ENCODE results near the gene SOWAHA.
"Not testable (repeated sequence)": the region's sequence is repeated elsewhere in the genome, so short reads cannot be mapped to it uniquely, and the experiment has no call there.

SOWAHA gene

DNA sequence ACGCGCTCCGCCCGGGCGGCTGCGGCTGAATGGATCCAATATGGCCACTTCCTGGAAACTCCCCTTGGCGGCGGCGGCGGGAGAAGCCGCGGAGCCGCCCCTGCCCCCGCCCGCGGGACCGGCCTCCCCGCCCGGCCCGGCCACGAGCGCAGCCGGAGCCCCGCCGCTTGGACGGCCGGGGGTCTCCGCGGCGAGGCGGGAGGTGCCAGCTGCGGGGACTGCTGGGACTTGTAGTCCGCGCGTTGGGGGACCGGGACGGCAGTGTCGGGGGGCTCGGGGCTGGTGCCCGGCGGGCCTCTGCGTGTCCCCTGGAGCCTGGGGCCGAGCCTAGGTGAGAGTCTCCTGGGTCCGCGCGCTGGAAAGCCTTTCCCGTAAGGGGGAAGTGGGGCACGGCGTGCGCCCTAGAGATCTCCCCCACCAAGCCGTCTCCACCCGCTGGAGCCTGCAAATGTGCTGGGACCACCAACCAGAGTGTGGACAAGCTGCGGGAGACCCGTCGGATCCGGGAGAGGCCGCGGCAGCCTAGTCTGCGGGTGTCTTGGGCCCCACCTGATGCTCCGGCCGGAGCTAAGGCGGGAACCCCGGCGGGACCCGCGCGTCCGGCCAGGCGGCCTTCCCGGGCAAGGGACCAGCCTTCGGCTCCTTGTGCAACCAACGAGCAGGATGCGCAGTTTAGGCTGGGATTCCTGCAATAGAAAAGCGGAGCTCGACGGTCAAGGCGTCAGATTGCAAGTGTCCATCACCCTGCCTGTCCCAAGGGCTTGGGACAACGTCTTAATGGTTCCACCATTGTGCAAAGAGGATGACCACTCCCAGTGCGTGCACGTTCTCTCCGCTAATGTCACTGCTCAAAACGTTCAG lies 35.7 kb upstream of the SOWAHA start, which contains the start of gene SEPTIN8:
Gene SEPTIN8 (minus strand): TSS at position 31 of the 861 bp plus-strand sequence. CDS start 102 bp downstream, outside the sequence.
- DNase-seq (ENCODE audit: low read depth): peak; percentile 64

DNA sequence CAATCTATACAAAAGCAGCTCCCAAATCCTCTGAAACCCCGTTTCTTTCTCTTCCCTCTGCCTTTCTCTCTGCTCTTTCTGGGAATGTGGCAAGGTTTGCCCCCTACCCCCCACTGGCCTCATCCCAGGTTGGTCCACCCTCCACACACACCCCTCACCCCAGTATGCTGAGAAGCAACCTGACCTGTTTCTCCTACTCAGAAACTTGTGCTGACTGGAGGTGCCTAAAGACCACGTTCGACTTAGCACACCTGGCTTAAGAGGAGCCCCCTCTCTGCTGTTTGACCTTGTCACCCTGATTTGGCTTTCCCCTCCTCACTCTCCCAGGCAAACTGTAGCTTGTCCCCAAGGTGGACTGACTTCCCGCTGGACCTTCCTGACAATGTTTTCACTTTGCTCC lies 35.0 kb upstream of the SOWAHA start:
- DNase-seq (ENCODE audit: low read depth): no peak

DNA sequence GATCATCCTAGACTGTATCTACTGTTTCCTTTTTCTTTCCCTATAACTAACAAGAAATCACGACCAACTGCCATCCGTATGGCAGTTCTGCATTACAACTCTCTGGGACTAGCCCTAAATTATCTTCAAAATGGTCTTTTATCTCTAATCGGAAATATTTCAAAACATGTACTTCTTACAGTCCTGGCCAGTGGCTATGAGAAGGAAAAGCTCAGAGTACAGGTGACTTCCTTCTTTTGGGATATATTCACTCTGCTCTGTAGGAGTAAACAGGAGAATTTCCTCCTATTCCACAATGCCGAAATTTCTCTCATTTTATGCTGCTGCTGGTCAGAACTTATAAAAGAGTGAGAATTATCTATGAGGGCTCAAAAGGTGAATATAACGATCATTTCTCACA lies 34.2 kb upstream of the SOWAHA start:
- DNase-seq (ENCODE audit: low read depth): no peak

DNA sequence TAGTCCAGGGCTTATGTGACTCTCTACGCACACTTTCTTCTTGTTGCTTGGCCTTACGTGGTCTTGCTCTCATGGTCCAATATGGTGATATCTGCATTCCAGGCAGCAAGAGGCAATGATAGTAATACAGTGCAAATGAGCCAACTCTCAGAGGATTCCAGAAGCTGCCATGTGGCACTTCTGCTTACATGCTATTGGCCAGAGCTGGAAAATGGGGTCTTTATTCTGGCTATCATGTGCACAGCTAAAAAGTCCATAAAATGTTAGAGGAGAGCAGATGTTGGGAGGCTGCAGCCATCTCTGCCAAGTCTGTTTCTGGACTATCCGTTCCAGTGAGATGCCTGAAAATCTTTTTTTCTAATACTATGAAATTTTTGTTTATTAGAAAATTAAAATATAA lies 33.1 kb upstream of the SOWAHA start:
- DNase-seq (ENCODE audit: low read depth): no peak

DNA sequence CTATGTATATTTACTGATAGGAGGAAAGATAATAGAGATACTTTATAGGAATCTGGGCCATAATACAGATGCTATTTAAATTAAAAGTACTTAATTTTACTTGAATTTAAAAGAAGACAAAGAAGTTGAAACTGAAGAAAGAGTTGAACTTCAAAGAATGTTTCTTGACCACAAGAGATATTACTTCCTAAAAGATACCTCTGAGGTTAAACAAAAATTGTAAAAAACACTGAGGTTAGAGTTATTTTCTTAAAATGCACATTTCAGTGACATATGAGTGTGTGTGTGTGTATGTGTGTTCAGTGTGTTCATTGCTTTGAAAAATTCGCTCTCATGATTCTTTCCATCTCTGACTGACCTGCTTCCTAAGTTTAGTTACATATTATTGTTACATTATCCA lies 32.5 kb upstream of the SOWAHA start:
- DNase-seq (ENCODE audit: low read depth): no peak

DNA sequence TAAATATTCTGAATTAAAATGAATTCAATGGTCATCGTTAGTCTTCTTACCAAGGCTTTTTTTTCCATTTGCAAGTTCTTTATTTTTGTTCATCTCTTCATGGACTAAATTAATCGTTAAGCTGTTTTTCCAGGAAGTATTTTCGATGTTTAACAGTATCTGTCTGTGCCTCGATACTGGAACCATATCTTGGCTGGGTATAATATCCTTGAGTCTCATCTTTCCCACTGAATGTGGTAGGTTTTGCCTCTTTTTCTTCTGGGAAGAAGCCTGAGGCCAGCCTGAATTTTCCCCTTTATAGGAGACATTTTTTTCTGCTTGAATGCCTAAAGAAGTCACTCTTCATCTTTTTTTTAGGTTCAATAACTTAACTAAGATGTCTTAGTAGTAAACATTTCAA lies 32.1 kb upstream of the SOWAHA start:
- no peak for DNase-seq (ENCODE audit: low read depth)

DNA sequence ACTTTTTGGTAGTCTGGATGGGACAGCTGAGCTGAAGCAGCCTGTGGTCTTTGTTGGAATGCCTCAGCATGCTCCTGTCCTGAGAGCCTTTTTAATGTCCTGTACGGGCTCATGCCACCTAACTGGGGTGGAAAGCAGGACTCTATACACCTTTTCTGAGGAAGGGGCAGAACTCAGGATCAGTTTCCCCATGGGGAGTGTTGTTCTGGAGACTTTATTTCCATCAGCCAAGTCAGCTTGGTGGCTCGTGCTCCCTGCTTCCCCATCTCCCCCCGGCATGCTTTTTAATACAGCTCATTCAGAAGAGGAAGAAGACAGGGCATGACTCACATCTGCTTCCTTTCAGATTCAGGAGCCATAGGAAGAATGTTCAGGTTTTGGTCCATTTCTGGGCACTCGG lies 31.0 kb upstream of the SOWAHA start:
- peak; percentile 79 for DNase-seq (ENCODE audit: low read depth)

DNA sequence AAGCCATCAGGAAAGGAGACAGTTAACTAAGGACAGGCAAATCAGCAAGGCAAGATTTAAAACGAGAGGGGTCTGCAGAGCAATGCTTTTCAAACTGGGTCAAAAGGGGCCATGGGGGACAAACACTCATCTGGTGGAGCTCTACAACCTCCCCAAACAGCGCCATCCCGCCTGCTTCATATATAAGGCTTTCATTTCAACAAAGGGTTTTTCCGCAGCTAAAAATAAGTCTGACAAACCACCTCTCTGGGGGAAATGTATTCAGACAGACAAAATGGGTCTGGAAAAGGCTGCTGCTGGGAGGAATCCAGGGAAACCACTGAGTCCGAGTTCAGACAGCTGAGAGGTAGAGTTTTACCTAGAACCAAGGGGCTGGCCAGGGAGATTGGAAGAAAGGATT lies 27.7 kb upstream of the SOWAHA start:
- DNase-seq (ENCODE audit: low read depth): no peak

DNA sequence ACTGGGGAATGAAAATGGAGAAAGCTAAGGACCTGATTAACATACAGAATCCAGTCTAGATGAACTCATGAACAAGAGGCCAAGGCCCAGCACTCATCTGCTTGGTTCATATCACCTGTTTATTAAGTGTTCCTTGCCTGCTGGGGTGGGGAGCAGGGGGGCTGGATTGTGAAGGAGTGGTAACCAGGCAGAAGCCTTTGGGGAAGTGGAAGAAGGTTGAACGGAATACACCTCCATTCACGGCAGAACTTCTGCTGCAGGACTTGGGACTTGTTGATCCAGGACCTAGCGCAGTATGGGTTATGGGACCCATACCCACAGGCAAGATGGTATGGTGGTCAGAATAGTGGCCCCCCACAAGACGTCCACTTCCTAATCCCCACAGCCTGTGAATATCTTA lies 27.2 kb upstream of the SOWAHA start:
- DNase-seq (ENCODE audit: low read depth): no peak

DNA sequence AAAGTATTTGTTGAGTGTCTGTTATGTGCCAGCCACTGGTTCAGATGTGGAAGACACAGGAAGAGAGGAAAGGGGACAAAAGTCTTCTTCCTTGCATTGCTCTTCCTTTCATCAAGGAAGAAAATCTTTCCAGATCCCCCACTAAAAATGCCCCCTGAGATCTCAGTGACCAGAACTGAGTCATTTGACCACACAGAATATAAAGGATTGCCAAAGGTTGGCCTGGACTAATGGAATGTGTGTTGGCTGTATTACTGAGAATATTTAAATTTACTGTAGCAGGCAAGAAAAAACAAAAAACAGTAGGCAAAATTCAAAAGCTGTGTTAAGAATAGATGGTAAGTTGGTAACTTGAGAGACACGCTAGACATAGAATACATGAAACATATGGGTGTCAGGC lies 26.0 kb upstream of the SOWAHA start:
- peak; percentile 73 for DNase-seq (ENCODE audit: low read depth)

DNA sequence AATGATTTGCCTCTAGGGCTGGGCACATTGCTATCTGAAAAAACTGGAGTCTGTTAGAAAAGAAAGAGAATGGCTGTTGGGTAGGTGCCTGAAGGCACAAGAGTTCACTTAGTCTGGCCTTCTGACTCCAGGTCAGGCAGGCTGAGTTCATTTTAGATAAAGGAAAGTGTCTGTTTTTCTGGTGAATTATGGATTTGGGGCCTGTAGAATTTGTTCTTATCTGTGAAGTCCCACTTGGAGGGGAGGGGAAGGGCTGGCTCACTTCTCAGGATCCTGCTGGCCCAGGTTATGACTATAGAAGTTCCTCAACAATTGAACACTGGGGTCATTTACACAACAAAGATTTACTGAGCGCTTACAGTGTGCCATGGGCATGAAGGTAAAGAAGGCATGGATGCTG lies 24.6 kb upstream of the SOWAHA start:
- no peak for DNase-seq (ENCODE audit: low read depth)

DNA sequence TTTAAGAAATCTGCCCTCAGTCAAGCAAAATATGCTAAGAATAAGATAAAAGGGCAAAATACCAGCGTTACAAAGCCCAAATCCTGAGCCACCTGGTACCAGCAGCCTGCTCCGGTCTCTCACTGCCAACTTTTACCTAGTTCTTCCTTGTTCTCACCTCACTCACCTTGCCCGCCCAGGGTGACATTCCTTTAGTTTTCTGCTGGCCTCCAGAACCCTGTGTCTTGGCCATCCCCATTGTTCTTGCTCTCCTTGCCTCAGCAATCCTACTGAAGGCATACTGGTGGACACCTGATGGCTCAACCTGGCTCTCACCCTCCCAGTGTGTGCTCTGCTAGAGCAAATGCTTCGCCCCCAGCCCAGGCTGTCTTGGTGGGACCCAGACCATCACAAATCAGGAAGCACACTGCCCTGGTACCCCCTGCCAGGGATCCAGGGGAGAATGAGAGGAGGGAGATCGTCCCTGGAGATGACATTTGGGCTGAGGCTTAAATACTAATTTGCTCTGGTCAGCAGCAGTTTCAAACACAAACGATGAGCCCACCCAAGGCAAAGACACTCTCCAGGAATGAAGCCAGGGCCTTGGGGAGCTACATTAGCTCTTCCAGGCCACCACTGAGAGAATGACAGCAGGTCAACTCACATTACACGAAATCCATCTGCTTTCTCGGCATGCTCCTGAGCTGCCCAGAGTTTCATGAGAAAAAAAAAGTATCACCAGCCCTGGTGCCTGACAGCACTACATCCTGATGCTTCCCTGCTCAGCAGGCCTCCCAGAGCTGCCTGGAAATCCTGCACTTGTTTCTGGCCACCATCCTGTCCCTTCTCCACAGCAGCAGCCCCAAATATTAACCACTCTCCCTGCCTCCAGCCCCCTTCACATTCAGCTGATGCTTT lies 23.9 kb upstream of the SOWAHA start:
- DNase-seq (ENCODE audit: low read depth): no peak

DNA sequence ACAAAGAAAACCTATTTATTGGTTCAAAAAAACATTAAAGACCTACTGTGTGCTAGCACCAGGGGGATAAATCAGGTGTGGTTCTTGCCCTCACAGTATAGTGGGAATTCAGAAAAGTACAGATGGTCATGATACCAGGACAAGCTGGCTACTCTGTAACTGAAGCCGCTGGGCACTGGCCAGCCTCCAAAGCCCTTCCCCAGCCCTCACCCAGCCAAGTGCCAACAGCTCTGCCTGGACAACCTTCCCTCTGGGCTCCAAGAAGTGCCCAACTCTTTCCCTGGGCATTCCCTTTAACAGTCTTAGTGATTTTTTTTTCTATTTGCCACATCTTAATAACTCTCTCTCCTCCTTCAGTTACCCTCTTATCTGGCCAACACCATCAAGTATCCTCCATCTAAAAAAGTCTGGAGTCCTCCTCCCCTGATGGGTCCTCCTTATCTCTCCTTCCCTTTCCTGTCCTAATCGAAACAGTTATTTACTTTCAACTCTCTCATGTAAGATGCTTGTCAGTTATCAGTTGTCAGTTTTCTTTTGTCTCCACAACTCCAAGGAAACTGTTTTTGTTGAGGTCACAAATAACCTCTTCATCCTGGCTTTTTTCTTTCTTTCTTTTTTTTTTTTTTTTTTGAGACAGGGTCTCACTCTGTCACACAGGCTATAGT lies 22.8 kb upstream of the SOWAHA start:
- no peak for DNase-seq (ENCODE audit: low read depth)

DNA sequence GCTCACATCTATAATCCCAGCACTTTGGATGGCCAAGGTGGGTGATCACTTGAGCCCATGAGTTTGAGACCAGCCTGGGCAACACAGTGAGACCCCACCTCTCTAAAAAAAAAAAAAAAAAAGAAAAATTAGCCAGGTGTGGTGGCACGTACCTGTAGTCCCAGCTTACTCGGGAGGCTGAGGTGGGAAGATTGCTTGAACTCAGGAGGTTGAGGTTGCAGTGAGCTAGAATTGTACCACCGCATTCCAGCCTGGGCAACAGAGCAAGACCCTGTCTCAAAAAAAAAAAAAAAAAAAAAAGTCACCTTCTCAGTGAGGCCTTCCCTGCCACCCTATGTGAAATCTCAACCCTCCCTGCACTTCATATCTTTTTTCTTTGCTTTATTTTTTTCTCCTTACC lies 22.1 kb upstream of the SOWAHA start:
- DNase-seq (ENCODE audit: low read depth): no peak

DNA sequence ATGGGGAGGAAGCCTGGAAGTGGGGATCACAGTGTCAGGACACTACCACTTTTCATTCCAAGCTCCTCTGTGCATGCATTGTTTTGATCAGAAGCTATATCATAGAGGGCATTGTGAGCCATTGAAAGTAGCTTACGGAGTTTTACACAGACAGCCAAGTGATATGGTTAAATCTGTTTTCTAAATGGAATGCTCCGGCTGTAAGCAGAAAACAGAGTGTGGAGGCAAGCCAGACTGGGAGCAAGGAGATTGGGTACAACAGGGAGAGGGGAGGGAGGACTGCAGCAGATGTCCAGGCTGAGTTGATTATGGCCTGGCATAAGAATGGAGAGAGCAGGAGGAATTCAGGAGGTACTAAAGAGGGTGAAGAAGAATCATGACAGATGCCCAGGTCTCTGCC lies 15.5 kb upstream of the SOWAHA start:
- no peak for DNase-seq (ENCODE audit: low read depth)

DNA sequence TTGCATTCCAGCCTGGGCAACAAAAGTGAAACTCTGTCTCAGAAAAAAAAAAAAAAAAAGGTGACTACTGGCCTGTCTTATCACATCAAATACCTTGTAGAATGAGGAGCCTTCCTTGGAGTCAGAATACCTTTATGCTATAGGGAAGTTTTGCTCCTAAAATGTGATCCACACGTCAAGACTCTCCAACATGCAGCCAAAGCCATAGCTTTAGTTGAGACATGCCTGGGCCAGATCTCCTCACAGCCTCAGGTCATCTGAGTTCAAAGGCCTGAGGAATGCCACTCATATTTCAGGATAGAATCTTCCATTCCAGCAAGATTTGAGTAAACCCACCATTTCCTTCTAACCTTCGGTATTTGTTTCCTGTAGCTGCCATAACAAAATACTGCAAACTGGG lies 13.7 kb upstream of the SOWAHA start:
- DNase-seq (ENCODE audit: low read depth): peak; percentile 47

DNA sequence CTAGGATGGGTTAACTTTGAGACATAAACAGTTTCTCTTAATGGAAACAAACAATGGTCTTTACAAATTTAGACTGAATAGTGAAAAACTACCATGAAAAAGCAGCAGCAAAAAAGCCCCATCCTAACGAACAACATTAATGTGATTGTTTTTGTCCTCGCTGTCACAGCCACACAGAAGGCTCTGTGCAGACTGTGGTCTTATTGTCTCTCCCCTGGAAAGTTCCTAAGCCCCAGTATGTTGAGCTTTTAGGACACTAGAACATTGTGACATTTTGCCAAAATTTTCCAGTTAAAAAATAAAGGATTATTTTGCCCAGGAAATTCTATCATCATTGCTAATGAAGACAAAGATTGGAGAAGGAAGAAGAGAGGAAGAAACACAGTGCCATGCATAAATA lies 12.6 kb upstream of the SOWAHA start:
- DNase-seq (ENCODE audit: low read depth): no peak

DNA sequence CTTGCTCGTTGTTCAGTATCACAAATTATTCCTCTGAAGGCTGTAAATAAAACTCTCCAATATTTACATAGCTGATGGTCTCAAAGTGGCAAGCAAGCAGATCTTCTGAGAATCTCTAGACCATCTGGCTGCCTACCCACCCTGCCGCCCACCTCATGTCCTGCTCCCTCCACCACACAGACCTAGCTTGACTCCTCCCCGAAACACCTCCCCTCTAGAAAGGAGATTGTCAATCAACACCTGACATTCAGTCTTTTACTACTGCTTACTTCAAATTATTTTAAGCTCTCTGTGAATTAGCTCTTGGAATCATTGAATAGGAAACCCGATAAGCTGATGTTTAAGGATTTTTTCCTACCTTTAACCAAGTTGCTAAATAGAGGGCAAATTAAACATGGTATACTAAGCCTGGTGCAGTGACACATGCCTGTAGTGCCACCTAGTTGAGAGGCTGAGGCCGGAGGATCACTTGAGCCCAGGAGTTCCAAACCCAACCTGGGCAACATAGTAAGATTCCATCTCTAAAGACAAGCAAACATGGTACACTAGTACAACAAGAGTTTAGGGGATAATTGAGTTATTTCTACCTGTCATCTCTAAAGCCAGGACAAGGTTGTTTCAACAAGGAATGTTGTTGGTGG lies 10.9 kb upstream of the SOWAHA start:
- DNase-seq (ENCODE audit: low read depth): no peak

DNA sequence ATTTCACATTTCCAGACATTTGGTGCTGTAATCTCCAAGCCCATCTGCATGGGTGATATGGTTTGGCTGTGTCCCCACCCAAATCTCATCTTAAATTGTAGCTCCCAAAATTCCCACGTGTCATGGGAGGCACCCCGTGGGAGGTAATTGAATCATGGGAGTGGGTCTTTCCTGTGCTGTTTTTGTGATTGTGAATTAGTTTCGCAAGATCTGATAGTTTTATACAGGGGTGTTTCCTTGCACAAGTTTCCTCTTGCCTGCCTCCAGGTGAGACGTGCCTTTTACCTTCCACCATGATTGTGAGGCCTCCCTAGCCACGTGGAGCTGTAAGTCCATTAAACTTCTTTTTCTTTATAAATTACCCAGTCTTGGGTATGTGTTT lies 10.4 kb upstream of the SOWAHA start:
- DNase-seq (ENCODE audit: low read depth): not testable (repeated sequence)

DNA sequence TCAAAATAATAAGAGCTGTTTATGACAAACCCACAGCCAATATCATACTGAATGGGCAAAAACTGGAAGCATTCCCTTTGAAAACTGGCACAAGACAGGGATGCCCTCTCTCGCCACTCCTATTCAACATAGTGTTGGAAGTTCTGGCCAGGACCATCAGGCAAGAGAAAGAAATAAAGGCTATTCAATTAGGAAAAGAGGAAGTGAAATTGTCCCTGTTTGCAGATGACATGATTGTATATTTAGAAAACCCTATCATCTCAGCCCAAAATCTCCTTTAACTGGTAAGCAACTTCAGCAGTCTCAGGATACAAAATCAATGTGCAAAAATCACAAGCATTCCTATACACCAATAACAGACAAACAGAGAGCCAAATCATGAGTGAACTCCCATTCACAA lies 8.9 kb upstream of the SOWAHA start:
- DNase-seq (ENCODE audit: low read depth): not testable (repeated sequence)

DNA sequence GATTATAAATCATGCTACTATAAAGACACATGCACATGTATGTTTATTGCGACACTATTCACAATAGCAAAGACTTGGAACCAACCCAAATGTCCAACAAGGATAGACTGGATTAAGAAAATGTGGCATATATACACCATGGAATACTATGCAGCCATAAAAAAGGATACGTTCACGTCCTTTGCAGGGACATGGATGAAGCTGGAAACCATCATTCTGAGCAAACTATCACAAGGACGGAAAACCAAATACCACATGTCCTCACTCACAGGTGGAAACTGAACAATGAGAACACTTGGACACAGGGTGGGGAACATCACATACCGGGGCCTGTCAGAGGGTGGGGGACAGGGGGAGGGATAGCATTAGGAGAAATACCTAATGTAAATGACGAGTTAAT lies 7.2 kb upstream of the SOWAHA start:
- DNase-seq (ENCODE audit: low read depth): not testable (repeated sequence)

DNA sequence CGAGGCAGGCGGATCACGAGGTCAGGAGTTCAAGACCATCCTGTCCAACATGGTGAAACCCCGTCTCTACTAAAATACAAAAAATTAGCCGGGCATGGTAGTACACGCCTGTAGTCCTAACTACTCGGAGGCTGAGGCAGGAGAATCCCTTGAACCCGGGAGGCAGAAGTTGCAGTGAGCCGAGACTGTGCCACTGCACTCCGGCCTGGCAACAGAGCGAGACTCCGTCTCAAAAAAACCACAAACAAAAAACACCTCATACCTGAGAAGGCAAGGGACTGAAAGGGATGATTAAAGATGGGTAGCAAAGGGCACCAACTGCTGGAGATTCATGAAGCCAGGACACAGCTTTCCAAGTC lies 6.3 kb upstream of the SOWAHA start:
- DNase-seq (ENCODE audit: low read depth): not testable (repeated sequence)
